ENCODE results near the gene SCG3.

DNA sequence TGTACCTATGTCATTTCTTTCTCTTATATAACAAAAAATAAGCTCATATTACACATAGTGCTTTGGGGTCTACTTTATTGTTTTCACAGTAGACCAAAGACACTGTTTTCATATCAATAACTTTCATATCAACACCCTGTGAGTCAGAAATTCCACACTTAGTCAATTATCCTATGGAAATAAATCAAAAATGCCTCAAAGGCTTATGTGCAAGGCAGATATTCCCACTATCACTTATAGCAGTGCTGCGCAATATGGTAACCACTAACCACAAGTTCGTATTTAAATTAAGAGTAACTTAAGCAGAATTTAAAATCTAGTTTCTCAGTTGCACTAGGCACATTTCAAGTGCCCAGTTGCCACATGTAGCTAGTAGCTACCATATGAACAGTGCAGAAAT is 15.9 kb downstream of the SCG3 start:
- TF ChIP-seq EZH2 (IDR thresholded peaks at IDR 0.05; ENCODE audit: low read length) = no peak
- TF ChIP-seq, protein P1, sequence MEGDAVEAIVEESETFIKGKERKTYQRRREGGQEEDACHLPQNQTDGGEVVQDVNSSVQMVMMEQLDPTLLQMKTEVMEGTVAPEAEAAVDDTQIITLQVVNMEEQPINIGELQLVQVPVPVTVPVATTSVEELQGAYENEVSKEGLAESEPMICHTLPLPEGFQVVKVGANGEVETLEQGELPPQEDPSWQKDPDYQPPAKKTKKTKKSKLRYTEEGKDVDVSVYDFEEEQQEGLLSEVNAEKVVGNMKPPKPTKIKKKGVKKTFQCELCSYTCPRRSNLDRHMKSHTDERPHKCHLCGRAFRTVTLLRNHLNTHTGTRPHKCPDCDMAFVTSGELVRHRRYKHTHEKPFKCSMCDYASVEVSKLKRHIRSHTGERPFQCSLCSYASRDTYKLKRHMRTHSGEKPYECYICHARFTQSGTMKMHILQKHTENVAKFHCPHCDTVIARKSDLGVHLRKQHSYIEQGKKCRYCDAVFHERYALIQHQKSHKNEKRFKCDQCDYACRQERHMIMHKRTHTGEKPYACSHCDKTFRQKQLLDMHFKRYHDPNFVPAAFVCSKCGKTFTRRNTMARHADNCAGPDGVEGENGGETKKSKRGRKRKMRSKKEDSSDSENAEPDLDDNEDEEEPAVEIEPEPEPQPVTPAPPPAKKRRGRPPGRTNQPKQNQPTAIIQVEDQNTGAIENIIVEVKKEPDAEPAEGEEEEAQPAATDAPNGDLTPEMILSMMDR (optimal IDR thresholded peaks at IDR 0.05 in 1 of 3, IDR thresholded peaks at IDR 0.05 in 1 of 3, conservative IDR thresholded peaks at IDR 0.05 in 1 of 3; ENCODE audit: extremely low read depth in 1 of 3, insufficient read depth in 2 of 3, low read length in 3 of 3) = no peak
